K562 (cell line): ENCODE results near the gene CBFA2T2. TPM values are rescaled to one million over a fixed set of nuclear protein-coding genes. Genes with fewer than 3 reads are reported as not detected.

ENCODE experiments used
- ATAC-seq: fragments of 200-7000 bp; cut with Tn5 transposase; 3 replicates; pipeline ENCODE4 v1.9.1; 2020; ENCODE audit warnings: moderate library complexity
- BruUV-seq: library from RNA; stranded (reverse); fragments of 400-500 nt; replicated peaks from 2 replicates; lab custom pipeline; 2021; lab: Mats Ljungman, UMichigan
- CTCF ChIA-PET: fragments of 300-600 bp; formaldehyde crosslinking; extraction: SDS; loops from one replicate; lab custom pipeline; 2021; ENCODE audit warnings: low intra/inter-chr PET ratio; lab: Yijun Ruan, JAX
- POLR2A ChIA-PET: fragments of 300-600, 350-650 bp; sonication (Branson Sonifier 250); formaldehyde crosslinking; extraction: SDS; loops from one replicate; lab custom pipeline; 2021; ENCODE audit warnings: antibody characterized with exemption, inconsistent platforms; lab: Yijun Ruan, JAX
- DNase-seq, 4 experiments: peaks; one replicate each; pipeline versions ENCODE4 v3.0.0 to v3.0.0-alpha.2; 2011 to 2018; ENCODE audit warnings: low spot score in 3 of 4, mixed read lengths in 3 of 4; ENCODE audit errors: extremely low read depth in 1 of 4
- FAIRE-seq: peaks from 2 replicates; lab custom pipeline; 2011; peaks lifted over from hg19 to GRCh38; lab: Jason Lieb, UNC
- H2AFZ ChIP-seq: 2 replicates; pipeline ENCODE4 v1.6.0; 2011; ENCODE audit warnings: low read depth, low read length, control low read depth, inconsistent platforms
- H3K27ac ChIP-seq: fragments of 200-600 bp; 3 replicates; pipeline ENCODE4 v1.8.0; 2011; ENCODE audit warnings: low read depth, mild to moderate bottlenecking, control low read depth, inconsistent platforms, low read length, moderate library complexity, mixed read lengths; ENCODE audit errors: extremely low read depth
- H3K27me3 ChIP-seq, 2 experiments: fragments of 300-600 bp in 1 of 2; 2 replicates in 1 of 2; 3 replicates in 1 of 2; pipeline versions ENCODE4 v1.6.0 to v1.8.0; 2011; ENCODE audit warnings: inconsistent platforms in 2 of 2, low read length in 2 of 2, mild to moderate bottlenecking in 1 of 2, mixed read lengths in 1 of 2, moderate library complexity in 1 of 2; ENCODE audit not compliant: control insufficient read depth in 2 of 2, insufficient read depth in 2 of 2
- H3K36me3 ChIP-seq: fragments of 300-600 bp; 3 replicates; pipeline ENCODE4 v1.8.0; 2011; ENCODE audit warnings: mild to moderate bottlenecking, low read length, inconsistent platforms; ENCODE audit not compliant: control insufficient read depth, insufficient read depth
- H3K4me1 ChIP-seq, 2 experiments: fragments of 200-600 bp in 1 of 2; replicated peaks in 1 of 2; 2 replicates in 1 of 2; 3 replicates in 1 of 2; pipeline versions ENCODE4 v1.5.1 to v1.8.0; 2011; ENCODE audit warnings: inconsistent platforms in 2 of 2, low read length in 2 of 2, mild to moderate bottlenecking in 1 of 2, mixed read lengths in 1 of 2, moderate library complexity in 1 of 2; ENCODE audit not compliant: control insufficient read depth in 2 of 2, insufficient read depth in 2 of 2
- H3K4me2 ChIP-seq: 2 replicates; pipeline ENCODE4 v1.6.1; 2011; ENCODE audit warnings: low read length, control low read depth, inconsistent platforms, mixed read lengths; ENCODE audit not compliant: insufficient read depth
- H3K4me3 ChIP-seq: fragments of 200-600 bp; sonication (generic), shearing (Covaris generic); 2 replicates; pipeline ENCODE4 v1.5.1; 2016; ENCODE audit warnings: control low read depth, inconsistent platforms
- H3K79me2 ChIP-seq: fragments of 200-600 bp; 3 replicates; pipeline ENCODE4 v1.8.0; 2011; ENCODE audit warnings: low read length, inconsistent platforms; ENCODE audit not compliant: control insufficient read depth, insufficient read depth
- H3K9ac ChIP-seq, 2 experiments: 2 replicates each; pipeline versions ENCODE4 v1.6.0 to v1.6.1; 2011; ENCODE audit warnings: low read depth in 2 of 2, low read length in 2 of 2, control low read depth in 1 of 2, inconsistent platforms in 1 of 2, mild to moderate bottlenecking in 1 of 2, mixed read lengths in 1 of 2; ENCODE audit not compliant: insufficient read depth in 1 of 2
- H3K9me1 ChIP-seq: one replicate; pipeline ENCODE4 v1.6.0; 2011; ENCODE audit warnings: inconsistent platforms, mild to moderate bottlenecking, low read length, moderate library complexity; ENCODE audit not compliant: control insufficient read depth, insufficient read depth
- H3K9me3 ChIP-seq: replicated peaks from 2 replicates; pipeline ENCODE4 v1.5.1; 2011; ENCODE audit warnings: low read depth, low read length, inconsistent platforms; ENCODE audit not compliant: control insufficient read depth, insufficient read depth
- H4K20me1 ChIP-seq: replicated peaks from 2 replicates; pipeline ENCODE4 v1.6.1; 2011; ENCODE audit warnings: low read length, inconsistent platforms, mixed read lengths; ENCODE audit not compliant: control insufficient read depth, insufficient read depth
- BRD4 ChIP-seq: fragments of 200-600 bp; sonication (generic); IDR thresholded peaks from 2 replicates; pipeline ENCODE4 v1.6.1; 2017; ENCODE audit warnings: inconsistent platforms
- CBFA2T3 ChIP-seq: fragments of 450-650 bp; IDR thresholded peaks from 2 replicates; pipeline ENCODE4 v1.6.1; 2017
- CBX2 ChIP-seq: fragments of 200-600 bp; sonication (generic); IDR thresholded peaks from one replicate; pipeline ENCODE4 v1.6.1; 2012; ENCODE audit warnings: mild to moderate bottlenecking, low read length, inconsistent platforms; ENCODE audit not compliant: insufficient read depth, poor library complexity, severe bottlenecking
- CBX3 ChIP-seq, 2 experiments: IDR thresholded peaks; 1 replicate in 1 of 2; 2 replicates in 1 of 2; pipeline ENCODE4 v1.6.1; 2012; ENCODE audit warnings: inconsistent platforms in 2 of 2, low read length in 2 of 2, borderline replicate concordance in 1 of 2, control low read depth in 1 of 2
- CREBBP ChIP-seq: IDR thresholded peaks from one replicate; pipeline ENCODE4 v1.6.1; 2012; ENCODE audit warnings: low read depth, mild to moderate bottlenecking, control low read depth, inconsistent platforms, low read length
- CSDE1 ChIP-seq, 2 experiments: fragments of 450-650 bp; IDR thresholded peaks; 2 replicates each; pipeline ENCODE4 v1.6.1; 2016; ENCODE audit warnings: mild to moderate bottlenecking in 1 of 2
- CTBP1 ChIP-seq: fragments of 450-650 bp; IDR thresholded peaks from 2 replicates; pipeline ENCODE4 v1.6.1; 2016; ENCODE audit warnings: borderline replicate concordance
- DPF2 ChIP-seq: fragments of 450-650 bp; IDR thresholded peaks from 2 replicates; pipeline ENCODE4 v1.6.1; 2016
- EGR1 ChIP-seq: fragments of 450-650 bp; conservative IDR thresholded peaks from 2 replicates; pipeline ENCODE4 v1.6.1; 2017; ENCODE audit warnings: mild to moderate bottlenecking
- EP300 ChIP-seq: IDR thresholded peaks from 2 replicates; pipeline ENCODE4 v1.6.1; 2012; ENCODE audit warnings: low read length, improper control_type of control experiment
- JUND ChIP-seq, 2 experiments: IDR thresholded peaks; 2 replicates in 1 of 2; 3 replicates in 1 of 2; pipeline ENCODE4 v1.6.1; 2011; ENCODE audit warnings: borderline replicate concordance in 2 of 2, low read depth in 2 of 2, low read length in 2 of 2, improper control_type of control experiment in 1 of 2, missing biosample characterization in 1 of 2, missing genetic modification characterization in 1 of 2, missing genetic modification reagents in 1 of 2
- MEF2A ChIP-seq: IDR thresholded peaks from 2 replicates; pipeline ENCODE4 v1.6.1; 2011; ENCODE audit warnings: low read depth, mild to moderate bottlenecking, low read length, moderate library complexity; ENCODE audit not compliant: control insufficient read depth
- MEF2D ChIP-seq: conservative IDR thresholded peaks from 2 replicates; pipeline ENCODE4 v1.6.1; 2016; ENCODE audit warnings: low read depth, missing genetic modification characterization, missing compliant biosample characterization
- NFIC ChIP-seq: fragments of 450-650 bp; IDR thresholded peaks from 2 replicates; pipeline ENCODE4 v1.6.1; 2017; ENCODE audit warnings: mild to moderate bottlenecking, inconsistent platforms
- POLR2AphosphoS5 ChIP-seq: IDR thresholded peaks from 2 replicates; pipeline ENCODE4 v1.6.1; 2011; ENCODE audit warnings: mild to moderate bottlenecking, low read depth, low read length, moderate library complexity; ENCODE audit not compliant: control insufficient read depth, insufficient read depth
- RBM34 ChIP-seq: fragments of 200-400 bp; formaldehyde crosslinking; IDR thresholded peaks from 2 replicates; pipeline ENCODE4 v1.6.1; 2018; ENCODE audit warnings: low read length, borderline replicate concordance; ENCODE audit not compliant: insufficient read depth
- RCOR1 ChIP-seq, 2 experiments: IDR thresholded peaks; 2 replicates each; pipeline ENCODE4 v1.6.1; 2012; ENCODE audit warnings: low read depth in 2 of 2, low read length in 2 of 2, borderline replicate concordance in 1 of 2, improper control_type of control experiment in 1 of 2
- SETDB1 ChIP-seq: IDR thresholded peaks from one replicate; pipeline ENCODE4 v1.6.1; 2012; ENCODE audit warnings: low read length, control low read depth, inconsistent platforms
- TAF15 ChIP-seq: fragments of 200-400 bp; formaldehyde crosslinking; IDR thresholded peaks from 2 replicates; pipeline ENCODE4 v1.6.1; 2017; ENCODE audit warnings: mild to moderate bottlenecking, low read depth, low read length, moderate library complexity
- TBL1XR1 ChIP-seq, 2 experiments: IDR thresholded peaks; 2 replicates each; pipeline ENCODE4 v1.6.1; 2012; ENCODE audit warnings: improper control_type of control experiment in 2 of 2, low read length in 2 of 2, mild to moderate bottlenecking in 1 of 2
- ZKSCAN1 ChIP-seq: fragments of 150-350 bp; IDR thresholded peaks from 2 replicates; pipeline ENCODE4 v1.6.1; 2016; ENCODE audit warnings: low read depth, low read length
- ZNF384 ChIP-seq: IDR thresholded peaks from 2 replicates; pipeline ENCODE4 v1.6.1; 2012; ENCODE audit warnings: low read depth, low read length, improper control_type of control experiment
- ZNF589 ChIP-seq: fragments of 200-800 bp; sonication (Bioruptor generic); IDR thresholded peaks from 2 replicates; pipeline ENCODE4 v1.6.1; 2016; ENCODE audit warnings: low read depth, missing genetic modification characterization, missing compliant biosample characterization
- ZSCAN32 ChIP-seq: fragments of 450-650 bp; formaldehyde crosslinking; IDR thresholded peaks from 2 replicates; pipeline ENCODE4 v1.4.0; 2020; ENCODE audit warnings: mild to moderate bottlenecking, moderate library complexity
- WGBS: fragments of 100-300 bp; shearing (Covaris generic); methylation state at CpG from one replicate; pipeline ENCODE4 v1.1.6; 2016; ENCODE audit warnings: low coverage, mixed read lengths; ENCODE audit not compliant: insufficient coverage; ENCODE audit errors: missing lambda C conversion rate; 5-methylcytosine and 5-hydroxymethylcytosine counted together
- in situ Hi-C: fragments of 300-500 bp; cut with MboI; formaldehyde crosslinking; loops from 4 replicates; pipeline ENCODE4 v1.15.0; 2018; ENCODE audit warnings: inconsistent platforms, mixed read lengths
- intact Hi-C: fragments of 100-400 bp; cut with micrococcal nuclease; formaldehyde crosslinking; loops from 2 replicates; pipeline ENCODE4 v1.14.2; 2022
- polyA plus RNA-seq, 8 experiments: library from polyadenylated mRNA; depleted of rRNA in 4 of 8; stranded (reverse) in 5 of 8; unstranded in 3 of 8; fragments of >200 nt; fragmentation: Nextera tagmentation in 2 of 8; fragmentation: Illumina TruSeq in 1 of 8; extraction: Ambion mirVana in 2 of 8; extraction: Trizol in 1 of 8; gene quantifications; 2 replicates each; pipeline versions ENCODE4 v1.2.1 to v1.2.3, GENCODE V29; 2011 to 2014; ENCODE audit warnings: inconsistent platforms in 1 of 8, missing spikeins in 1 of 8
- total RNA-seq, 7 experiments: library from RNA; depleted of rRNA in 6 of 7; stranded (reverse); fragments of >200 nt in 6 of 7; fragmentation: Illumina TruSeq in 2 of 7; extraction: Trizol in 2 of 7; gene quantifications; 2 replicates each; pipeline versions ENCODE4 v1.2.1 to v1.2.3, GENCODE V29; 2011 to 2021; ENCODE audit warnings: low replicate concordance in 1 of 7

The CBFA2T2 gene
- total and polyA plus RNA-seq, 9 of the 15 experiments (the other 6 are each of a cell fraction or from before 2014, with no cell fraction given) = 0.27 to 9.6 (median 5.8) TPM

DNA sequence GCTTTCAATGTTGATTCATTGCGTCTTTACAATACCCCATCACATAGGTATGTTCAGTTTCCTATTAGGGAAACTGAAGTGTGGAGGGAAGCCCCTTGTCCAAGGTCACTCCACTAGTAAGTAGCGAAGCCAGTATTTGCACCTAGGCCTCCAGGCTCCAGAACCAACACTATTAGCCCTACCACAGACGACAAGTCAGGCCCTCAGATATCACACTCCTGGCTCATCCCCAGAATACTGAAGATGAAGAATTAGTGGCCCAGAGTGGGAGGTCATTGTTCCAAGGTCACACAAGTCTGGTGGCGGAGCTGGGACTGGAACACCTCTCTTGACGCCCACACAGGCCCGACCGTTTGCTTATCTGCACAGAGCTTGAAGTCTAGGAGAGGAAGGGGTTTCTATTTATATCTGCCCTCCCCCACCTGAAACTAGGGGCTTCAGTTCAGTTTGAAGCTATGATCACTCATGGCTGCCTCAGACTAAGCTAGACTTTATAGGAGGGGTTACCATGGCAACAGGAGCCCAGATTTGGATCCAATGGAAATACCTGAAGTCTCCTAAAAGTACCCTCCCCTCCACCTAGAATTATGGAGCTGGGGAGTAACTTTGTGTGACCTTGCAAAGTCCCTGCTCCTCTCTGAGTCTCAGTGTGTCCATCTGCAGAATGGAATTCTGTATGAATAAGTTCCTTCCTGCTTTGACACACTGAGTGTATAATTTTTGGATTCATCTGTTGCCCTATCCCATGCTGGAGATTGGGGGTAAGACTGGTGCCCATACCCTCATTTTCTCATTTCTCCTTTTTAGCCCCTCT lies 48.5 kb upstream of the CBFA2T2 start:
- H3K9me3 ChIP-seq = no peaks in the 10 kb centered on the region
- peak; percentile 40 to 83 (median 55) for DNase-seq
- in situ Hi-C loops (no loop called here), intact Hi-C loops (loop anchor here (5.0 kb wide), 1 partner anchor 39 kb away; the partner anchor contains the start of gene CDK5RAP1)
- peak overlapping the region; percentile 81 for H3K4me2 ChIP-seq
- H2AFZ ChIP-seq = no peak overlapping the region
- ChIA-PET CTCF (no interaction called here), POLR2A (interaction anchor here (0.8 to 1.5 kb wide), 2 partner anchors 22 to 197 kb away, joined by 3 to 6 read pairs; no protein-coding TSS in a partner anchor)
- no peaks in the 10 kb centered on the region for H4K20me1 ChIP-seq
- FAIRE-seq = peak; percentile 73
- peak overlapping the region in 1 of 2 experiments; percentile 41; a peak in 2 of 4 replicates for H3K9ac ChIP-seq
- WGBS = 12% methylated on average over 7 of the region's 7 CpGs
- no peaks in the 10 kb centered on the region for H3K27me3 ChIP-seq
- peaks cover 23% of the 10 kb centered on the region; the same call in 2 of the 3 replicates for H3K79me2 ChIP-seq
- BruUV-seq = no TSS peak
- H3K27ac ChIP-seq = peak overlapping the region; percentile 43
- H3K36me3 ChIP-seq = peaks cover 15% of the 10 kb centered on the region; the same call in 2 of the 3 replicates
- H3K4me1 ChIP-seq = peaks cover 38 to 43% of the 10 kb centered on the region in 2 experiments; a peak in 4 of 5 replicates
- no peak for ATAC-seq
- no peaks in the 10 kb centered on the region for H3K9me1 ChIP-seq
- H3K4me3 ChIP-seq = no peak overlapping the region
- TF ChIP-seq CBX3 (IDR thresholded peaks at IDR 0.05; ENCODE audit: borderline replicate concordance in 1 of 2, low read length in 2 of 2) = no peak
- peak; percentile 92 for TF ChIP-seq EGR1
- peak in 1 of 2 experiments; percentile 12; a peak in 1 of 4 replicates for TF ChIP-seq RCOR1 (IDR thresholded peaks at IDR 0.05; ENCODE audit: borderline replicate concordance in 1 of 2, low read depth in 2 of 2, low read length in 2 of 2)
- no peak for TF ChIP-seq ZSCAN32 (CRISPR knock-in tag)
- TF ChIP-seq EP300 = peak; percentile 53; the same call in 1 of the 2 replicates
- no peak for TF ChIP-seq BRD4
- TF ChIP-seq ZKSCAN1 = no peak
- no peak for TF ChIP-seq CBX2
- TF ChIP-seq SETDB1 = no peak
- TF ChIP-seq RBM34 = no peak
- TF ChIP-seq TBL1XR1 (IDR thresholded peaks at IDR 0.05; ENCODE audit: low read length in 2 of 2) = peak in 1 of 2 experiments; percentile 37; a peak in 1 of 4 replicates
- TF ChIP-seq TAF15 = no peak
- no peak for TF ChIP-seq ZNF384
- 0 out of 2 replicates have a peak, but pooled peaks have one; percentile 30 for TF ChIP-seq DPF2
- TF ChIP-seq CSDE1 (IDR thresholded peaks at IDR 0.05) = peak in 1 of 2 experiments; percentile 82; a peak in 2 of 4 replicates
- TF ChIP-seq NFIC = peak; percentile 33; the same call in 1 of the 2 replicates
- TF ChIP-seq JUND (IDR thresholded peaks at IDR 0.05; ENCODE audit: borderline replicate concordance, low read depth, low read length) = no peak
- peak; percentile 13; the same call in 1 of the 3 replicates for TF ChIP-seq JUND (tag; IDR thresholded peaks at IDR 0.05; ENCODE audit: borderline replicate concordance, low read depth, low read length)
- TF ChIP-seq MEF2A = peak; percentile 83
- 0 out of 2 replicates have a peak, but pooled peaks have one; percentile 38 for TF ChIP-seq MEF2D (tag)
- TF ChIP-seq CBFA2T3 = peak; percentile 58; the same call in 1 of the 2 replicates
- TF ChIP-seq POLR2AphosphoS5 = peak; percentile 37; the same call in 1 of the 2 replicates
- TF ChIP-seq CTBP1 = peak; percentile 62; the same call in 1 of the 2 replicates
- no peak for TF ChIP-seq CREBBP
- TF ChIP-seq ZNF589 (CRISPR knock-in tag) = no peak
